IMR-90 (cell line): ENCODE results near the gene LMX1A. TPM values are rescaled to one million over a fixed set of nuclear protein-coding genes. Genes with fewer than 3 reads are reported as not detected.

ENCODE experiments used
- ATAC-seq: fragments of 200-7000 bp; cut with Tn5 transposase; 2 replicates; pipeline ENCODE4 v1.9.1; 2020; ENCODE audit warnings: low read depth, mild to moderate bottlenecking, moderate library complexity
- BruUV-seq: library from RNA; stranded (reverse); fragments of 400-500 nt; replicated peaks from 2 replicates; lab custom pipeline; 2021; lab: Mats Ljungman, UMichigan
- CTCF ChIA-PET: fragments of 300-600 bp; formaldehyde crosslinking; extraction: SDS; loops from one replicate; lab custom pipeline; 2021; ENCODE audit warnings: antibody characterized with exemption; lab: Yijun Ruan, JAX
- POLR2A ChIA-PET: fragments of 300-600 bp; sonication (Branson Sonifier 250); formaldehyde crosslinking; loops from one replicate; lab custom pipeline; 2022; ENCODE audit warnings: antibody characterized with exemption; ENCODE audit not compliant: unreplicated experiment; lab: Charles Lee
- DNase-seq: peaks from one replicate; pipeline ENCODE4 v3.0.0; 2013
- H2AFZ ChIP-seq: replicated peaks from 2 replicates; pipeline ENCODE3; 2013; ENCODE audit warnings: low read length, mild to moderate bottlenecking; ENCODE audit not compliant: poor library complexity
- H2AK5ac ChIP-seq: 2 replicates; pipeline ENCODE4 v1.6.1; 2013; ENCODE audit warnings: low read depth, low read length, inconsistent platforms
- H2AK9ac ChIP-seq: replicated peaks from 2 replicates; pipeline ENCODE3; 2013; ENCODE audit warnings: mild to moderate bottlenecking, low read depth, low read length, moderate library complexity; ENCODE audit not compliant: poor library complexity
- H2BK120ac ChIP-seq: 2 replicates; pipeline ENCODE4 v1.6.1; 2013; ENCODE audit warnings: low read depth, low read length, inconsistent platforms
- H2BK15ac ChIP-seq: 3 replicates; pipeline ENCODE4 v1.6.1; 2013; ENCODE audit warnings: low read depth, low read length, inconsistent platforms
- H2BK20ac ChIP-seq: 2 replicates; pipeline ENCODE4 v1.6.1; 2013; ENCODE audit warnings: low read depth, mild to moderate bottlenecking, inconsistent platforms, low read length, moderate library complexity
- H2BK5ac ChIP-seq: 2 replicates; pipeline ENCODE4 v1.6.1; 2013; ENCODE audit warnings: mild to moderate bottlenecking, low read depth, low read length, inconsistent platforms; ENCODE audit not compliant: poor library complexity, severe bottlenecking
- H3K14ac ChIP-seq: replicated peaks from 2 replicates; pipeline ENCODE4 v1.6.1; 2013; ENCODE audit warnings: low read depth, low read length, inconsistent platforms
- H3K18ac ChIP-seq: 2 replicates; pipeline ENCODE4 v1.6.1; 2013; ENCODE audit warnings: low read depth, low read length, control low read depth
- H3K23ac ChIP-seq: 2 replicates; pipeline ENCODE4 v1.6.1; 2013; ENCODE audit warnings: low read depth, low read length, inconsistent platforms
- H3K27ac ChIP-seq: 2 replicates; pipeline ENCODE4 v1.5.1; 2013; ENCODE audit warnings: mild to moderate bottlenecking, control low read depth, low read length; ENCODE audit not compliant: insufficient read depth
- H3K27me3 ChIP-seq: 2 replicates; pipeline ENCODE4 v1.6.1; 2013; ENCODE audit warnings: low read length; ENCODE audit not compliant: control insufficient read depth, insufficient read depth
- H3K36me3 ChIP-seq: 2 replicates; pipeline ENCODE4 v1.6.1; 2013; ENCODE audit warnings: low read length, mixed read lengths; ENCODE audit not compliant: control insufficient read depth, insufficient read depth
- H3K4ac ChIP-seq: 2 replicates; pipeline ENCODE4 v1.6.1; 2013; ENCODE audit warnings: low read depth, low read length, inconsistent platforms
- H3K4me1 ChIP-seq: 2 replicates; pipeline ENCODE4 v1.6.1; 2013; ENCODE audit warnings: low read length, mixed read lengths; ENCODE audit not compliant: control insufficient read depth, insufficient read depth
- H3K4me2 ChIP-seq: 2 replicates; pipeline ENCODE4 v1.6.1; 2013; ENCODE audit warnings: low read depth, mild to moderate bottlenecking, control low read depth, low read length, moderate library complexity
- H3K4me3 ChIP-seq: 2 replicates; pipeline ENCODE4 v1.5.1; 2013; ENCODE audit warnings: low read depth, mild to moderate bottlenecking, control low read depth, low read length, moderate library complexity; ENCODE audit not compliant: insufficient read depth
- H3K56ac ChIP-seq: 2 replicates; pipeline ENCODE4 v1.6.1; 2013; ENCODE audit warnings: low read length, inconsistent platforms; ENCODE audit not compliant: insufficient read depth; ENCODE audit errors: extremely low read depth
- H3K79me1 ChIP-seq, 2 experiments: 2 replicates each; pipeline ENCODE4 v1.6.1; 2013; ENCODE audit warnings: low read length in 2 of 2, inconsistent platforms in 1 of 2, low read depth in 1 of 2
- H3K9ac ChIP-seq: 2 replicates; pipeline ENCODE4 v1.6.1; 2013; ENCODE audit warnings: low read depth, low read length, control low read depth
- H3K9me1 ChIP-seq: 2 replicates; pipeline ENCODE4 v1.6.1; 2013; ENCODE audit warnings: low read length, inconsistent platforms; ENCODE audit not compliant: insufficient read depth
- H3K9me3 ChIP-seq: 2 replicates; pipeline ENCODE4 v1.6.1; 2013; ENCODE audit warnings: low read length; ENCODE audit not compliant: control insufficient read depth, insufficient read depth
- H4K20me1 ChIP-seq: 2 replicates; pipeline ENCODE4 v1.6.1; 2013; ENCODE audit warnings: low read length, inconsistent platforms; ENCODE audit not compliant: insufficient read depth
- H4K5ac ChIP-seq: 2 replicates; pipeline ENCODE4 v1.6.1; 2013; ENCODE audit warnings: mild to moderate bottlenecking, low read depth, low read length, control low read depth
- H4K8ac ChIP-seq, 2 experiments: 2 replicates each; pipeline ENCODE4 v1.6.1; 2013; ENCODE audit warnings: low read depth in 2 of 2, low read length in 2 of 2, control low read depth in 1 of 2, inconsistent platforms in 1 of 2
- H4K91ac ChIP-seq: 2 replicates; pipeline ENCODE4 v1.6.1; 2013; ENCODE audit warnings: low read depth, low read length, inconsistent platforms; ENCODE audit not compliant: insufficient read depth
- BHLHE40 ChIP-seq: fragments of 150-350 bp; IDR thresholded peaks from 2 replicates; pipeline ENCODE4 v1.6.1; 2016; ENCODE audit warnings: mild to moderate bottlenecking, low read depth, low read length
- CEBPB ChIP-seq: IDR thresholded peaks from 2 replicates; pipeline ENCODE4 v1.6.1; 2012; ENCODE audit warnings: low read depth, low read length, improper control_type of control experiment
- CHD1 ChIP-seq: IDR thresholded peaks from 2 replicates; pipeline ENCODE4 v1.6.1; 2012; ENCODE audit warnings: low read depth, low read length, improper control_type of control experiment
- ELK1 ChIP-seq: fragments of 150-350 bp; IDR thresholded peaks from 2 replicates; pipeline ENCODE4 v1.6.1; 2016; ENCODE audit warnings: low read depth, mild to moderate bottlenecking, low read length, moderate library complexity, borderline replicate concordance
- FOS ChIP-seq: fragments of 150-350 bp; IDR thresholded peaks from 2 replicates; pipeline ENCODE4 v1.6.1; 2016; ENCODE audit warnings: low read depth, low read length
- MAFK ChIP-seq: IDR thresholded peaks from 2 replicates; pipeline ENCODE4 v1.6.1; 2012; ENCODE audit warnings: low read depth, low read length, improper control_type of control experiment
- MAZ ChIP-seq: IDR thresholded peaks from 2 replicates; pipeline ENCODE4 v1.6.1; 2012; ENCODE audit warnings: low read depth, mild to moderate bottlenecking, low read length, improper control_type of control experiment, moderate library complexity, borderline replicate concordance
- MXI1 ChIP-seq: IDR thresholded peaks from 2 replicates; pipeline ENCODE4 v1.6.1; 2012; ENCODE audit warnings: low read depth, mild to moderate bottlenecking, low read length, moderate library complexity, borderline replicate concordance
- NFE2L2 ChIP-seq: fragments of 150-350 bp; IDR thresholded peaks from 2 replicates; pipeline ENCODE4 v1.6.1; 2016; ENCODE audit warnings: low read depth, mild to moderate bottlenecking, low read length
- POLR2A ChIP-seq: IDR thresholded peaks from 2 replicates; pipeline ENCODE4 v1.6.1; 2012; ENCODE audit warnings: mild to moderate bottlenecking, low read depth, low read length
- RAD21 ChIP-seq: IDR thresholded peaks from 2 replicates; pipeline ENCODE4 v1.6.1; 2012; ENCODE audit warnings: low read length, improper control_type of control experiment
- RCOR1 ChIP-seq: IDR thresholded peaks from 2 replicates; pipeline ENCODE4 v1.6.1; 2012; ENCODE audit warnings: mild to moderate bottlenecking, low read length, improper control_type of control experiment; ENCODE audit not compliant: insufficient replicate concordance
- RFX5 ChIP-seq: IDR thresholded peaks from 2 replicates; pipeline ENCODE4 v1.8.0; 2012; ENCODE audit warnings: low read depth, mild to moderate bottlenecking, low read length, moderate library complexity
- SMC3 ChIP-seq: fragments of 150-350 bp; IDR thresholded peaks from 2 replicates; pipeline ENCODE4 v1.6.1; 2016; ENCODE audit warnings: low read depth, mild to moderate bottlenecking, antibody characterized with exemption, low read length, moderate library complexity
- USF2 ChIP-seq: fragments of 150-350 bp; IDR thresholded peaks from 2 replicates; pipeline ENCODE4 v1.6.1; 2017; ENCODE audit warnings: mild to moderate bottlenecking, antibody characterized with exemption, low read length, low read depth
- WGBS, 2 experiments: methylation state at CpG; one replicate each; pipeline versions ENCODE4 v1.1.5 to v1.1.7; 2013; ENCODE audit warnings: missing lambda C conversion rate in 2 of 2; ENCODE audit not compliant: insufficient read length in 1 of 2; ENCODE audit errors: extremely low coverage in 2 of 2; 5-methylcytosine and 5-hydroxymethylcytosine counted together
- dilution Hi-C: fragments of 300-500 bp; cut with HindIII; formaldehyde crosslinking; loops from one replicate; pipeline ENCODE4 v1.14.3; 2018; ENCODE audit warnings: low sequenced_read_pairs; ENCODE audit not compliant: unreplicated experiment
- in situ Hi-C: fragments of 300-500 bp; cut with MboI; formaldehyde crosslinking; loops from 3 replicates; pipeline ENCODE4 v1.14.3; 2019; ENCODE audit warnings: low sequenced_read_pairs, inconsistent platforms, mixed read lengths
- intact Hi-C: fragments of 100-400 bp; cut with micrococcal nuclease; formaldehyde crosslinking; loops from 2 replicates; pipeline ENCODE4 v1.10.0; 2022
- polyA plus RNA-seq, 3 experiments: library from polyadenylated mRNA; depleted of rRNA; stranded (reverse); fragments of >200 nt; gene quantifications; 2 replicates each; pipeline ENCODE4 v1.2.3, GENCODE V29; 2012; ENCODE audit warnings: low replicate concordance in 1 of 3
- total RNA-seq: library from RNA; depleted of rRNA; stranded (reverse); fragments of >200 nt; gene quantifications from 2 replicates; pipeline ENCODE4 v1.2.3, GENCODE V29; 2012
- TF ChIP-seq, protein P1 (sequence below): conservative IDR thresholded peaks from 2 replicates; pipeline ENCODE4 v1.5.1; 2012; ENCODE audit warnings: mild to moderate bottlenecking, low read depth, low read length, improper control_type of control experiment

LMX1A gene
- total and polyA plus RNA-seq, 2 of the 4 experiments (the other 2 are of a cell fraction), result not detected

- H4K20me1 ChIP-seq, result no peaks in the 10 kb centered on the region
- H3K4me1 ChIP-seq, result no peaks in the 10 kb centered on the region
- no peak overlapping the region for H2BK5ac ChIP-seq
- H3K14ac ChIP-seq, result no peak overlapping the region
- intact Hi-C loops, result no loop called here
- no peak overlapping the region for H2AK5ac ChIP-seq
- H3K27me3 ChIP-seq, result no peaks in the 10 kb centered on the region
- in situ Hi-C loops, result no loop called here
- no peak overlapping the region for H3K4ac ChIP-seq
- no peaks in the 10 kb centered on the region for H3K9me1 ChIP-seq
- no peak overlapping the region for H2BK15ac ChIP-seq
- WGBS, 2 experiments, result no CpG with 5 or more reads among the region's 4 CpGs
- H3K27ac ChIP-seq, result no peak overlapping the region
- no peak overlapping the region for H3K4me2 ChIP-seq
- no peak overlapping the region for H3K4me3 ChIP-seq
- DNase-seq (no peak), ATAC-seq (no peak)
- H3K23ac ChIP-seq, result no peak overlapping the region
- no peak overlapping the region for H4K8ac ChIP-seq
- H3K18ac ChIP-seq, result no peak overlapping the region
- ChIA-PET POLR2A (no interaction called here), CTCF (no interaction called here)
- H3K9me3 ChIP-seq, result no peaks in the 10 kb centered on the region
- no peak for TF ChIP-seq SMC3
- no peak for TF ChIP-seq BHLHE40
- TF ChIP-seq, protein P1, sequence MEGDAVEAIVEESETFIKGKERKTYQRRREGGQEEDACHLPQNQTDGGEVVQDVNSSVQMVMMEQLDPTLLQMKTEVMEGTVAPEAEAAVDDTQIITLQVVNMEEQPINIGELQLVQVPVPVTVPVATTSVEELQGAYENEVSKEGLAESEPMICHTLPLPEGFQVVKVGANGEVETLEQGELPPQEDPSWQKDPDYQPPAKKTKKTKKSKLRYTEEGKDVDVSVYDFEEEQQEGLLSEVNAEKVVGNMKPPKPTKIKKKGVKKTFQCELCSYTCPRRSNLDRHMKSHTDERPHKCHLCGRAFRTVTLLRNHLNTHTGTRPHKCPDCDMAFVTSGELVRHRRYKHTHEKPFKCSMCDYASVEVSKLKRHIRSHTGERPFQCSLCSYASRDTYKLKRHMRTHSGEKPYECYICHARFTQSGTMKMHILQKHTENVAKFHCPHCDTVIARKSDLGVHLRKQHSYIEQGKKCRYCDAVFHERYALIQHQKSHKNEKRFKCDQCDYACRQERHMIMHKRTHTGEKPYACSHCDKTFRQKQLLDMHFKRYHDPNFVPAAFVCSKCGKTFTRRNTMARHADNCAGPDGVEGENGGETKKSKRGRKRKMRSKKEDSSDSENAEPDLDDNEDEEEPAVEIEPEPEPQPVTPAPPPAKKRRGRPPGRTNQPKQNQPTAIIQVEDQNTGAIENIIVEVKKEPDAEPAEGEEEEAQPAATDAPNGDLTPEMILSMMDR, result no peak
- no peak for TF ChIP-seq ELK1
- no peak for TF ChIP-seq CEBPB
- no peak for TF ChIP-seq RAD21
- no peak for TF ChIP-seq FOS
- TF ChIP-seq RCOR1, result no peak
- no peak for TF ChIP-seq MAZ
- TF ChIP-seq MXI1, result no peak
- no peak for TF ChIP-seq POLR2A
- TF ChIP-seq USF2, result no peak
- no peak for TF ChIP-seq CHD1
- TF ChIP-seq MAFK, result no peak
- TF ChIP-seq RFX5, result no peak
- TF ChIP-seq NFE2L2, result no peak
- no peaks in the 10 kb centered on the region for H3K36me3 ChIP-seq
- dilution Hi-C loops, result no loop called here
- no peak overlapping the region for H3K9ac ChIP-seq
- BruUV-seq, result no TSS peak
- no peak overlapping the region for H2BK120ac ChIP-seq
- no peak overlapping the region for H2BK20ac ChIP-seq
- H2AFZ ChIP-seq, result no peak overlapping the region
- no peaks in the 10 kb centered on the region for H3K79me1 ChIP-seq
- H3K56ac ChIP-seq, result no peak overlapping the region
- H4K91ac ChIP-seq, result no peak overlapping the region
- H2AK9ac ChIP-seq, result no peak overlapping the region
- H4K5ac ChIP-seq, result no peak overlapping the region
Measured at GRCh38 chr1:165191087-165191486, 165.4 kb downstream of the LMX1A start.
